ENCODE results near the gene NME8.
"Not testable (repeated sequence)": the region's sequence is repeated elsewhere in the genome, so short reads cannot be mapped to it uniquely, and the experiment has no call there.

The NME8 gene, protein sequence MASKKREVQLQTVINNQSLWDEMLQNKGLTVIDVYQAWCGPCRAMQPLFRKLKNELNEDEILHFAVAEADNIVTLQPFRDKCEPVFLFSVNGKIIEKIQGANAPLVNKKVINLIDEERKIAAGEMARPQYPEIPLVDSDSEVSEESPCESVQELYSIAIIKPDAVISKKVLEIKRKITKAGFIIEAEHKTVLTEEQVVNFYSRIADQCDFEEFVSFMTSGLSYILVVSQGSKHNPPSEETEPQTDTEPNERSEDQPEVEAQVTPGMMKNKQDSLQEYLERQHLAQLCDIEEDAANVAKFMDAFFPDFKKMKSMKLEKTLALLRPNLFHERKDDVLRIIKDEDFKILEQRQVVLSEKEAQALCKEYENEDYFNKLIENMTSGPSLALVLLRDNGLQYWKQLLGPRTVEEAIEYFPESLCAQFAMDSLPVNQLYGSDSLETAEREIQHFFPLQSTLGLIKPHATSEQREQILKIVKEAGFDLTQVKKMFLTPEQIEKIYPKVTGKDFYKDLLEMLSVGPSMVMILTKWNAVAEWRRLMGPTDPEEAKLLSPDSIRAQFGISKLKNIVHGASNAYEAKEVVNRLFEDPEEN
- 0 to 2.7 (median 0.13) reads per million in 9 experiments for total RNA-seq

DNA sequence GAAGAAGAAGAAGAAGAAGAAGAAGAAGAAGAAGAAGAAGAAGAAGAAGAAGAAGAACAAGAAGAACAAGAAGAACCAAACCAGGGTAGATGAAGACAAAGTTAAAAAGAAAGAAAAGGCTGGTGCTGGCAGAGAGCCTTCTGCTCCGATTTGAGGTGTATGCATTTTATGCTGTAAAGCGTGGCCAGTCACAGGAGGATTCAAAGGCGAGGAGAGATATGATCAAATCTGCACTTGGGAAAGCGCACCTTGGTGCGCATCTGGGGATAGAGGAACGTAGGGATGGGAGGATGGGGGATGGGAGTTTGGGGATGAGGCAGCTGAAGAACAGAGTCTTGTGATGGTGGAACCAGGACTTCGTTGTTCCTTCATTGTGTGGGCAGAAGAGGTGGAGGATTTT is at the start of gene NME8:
TSS of gene NME8 (plus strand) at position 301 of the 400 bp plus-strand sequence. CDS start 1,670 bp downstream, outside the sequence.
- Mint-ChIP-seq H3K27me3 (no peaks in the 10 kb centered on the region), H3K9me3 (peaks cover 0 to 12% of the 10 kb centered on the region in 2 donors), H3K27ac (no peak within 1 kb of the TSS), H3K36me3 (ENCODE audit: insufficient read depth) (no peaks in the 10 kb centered on the region), H3K4me1 (ENCODE audit: low read depth in 2 of 2) (no peaks in the 10 kb centered on the region), H3K4me3 (no peak within 1 kb of the TSS)
- no peak for DNase-seq
- no peak for ATAC-seq (replicated peaks)

DNA sequence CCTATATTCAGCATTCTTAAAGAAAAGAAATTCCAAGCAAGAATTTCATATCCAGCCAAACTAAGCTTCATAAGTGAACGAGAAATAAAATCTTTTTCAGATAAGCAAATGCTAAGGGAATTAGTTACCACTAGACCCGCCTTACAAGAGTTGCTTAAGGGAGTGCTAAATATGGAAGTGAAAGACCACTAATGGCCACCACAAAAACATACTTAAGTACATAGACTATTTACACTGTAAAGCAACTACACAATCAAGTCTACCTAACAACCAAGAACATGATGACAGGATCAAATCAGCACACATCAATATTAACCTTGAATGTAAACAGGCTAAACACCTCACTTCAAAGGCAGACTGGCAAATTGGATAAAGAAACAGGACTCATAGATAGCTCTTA is 42.2 kb upstream of the NME8 start:
- Mint-ChIP-seq H3K9me3 (peaks cover 0 to 3% of the 10 kb centered on the region in 2 donors), H3K4me1 (ENCODE audit: low read depth in 2 of 2) (no peaks in the 10 kb centered on the region), H3K36me3 (ENCODE audit: insufficient read depth) (no peaks in the 10 kb centered on the region), H3K4me3 (no peak overlapping the region), H3K27me3 (peaks cover 0 to 21% of the 10 kb centered on the region in 2 donors), H3K27ac (no peak overlapping the region)
- ATAC-seq (replicated peaks) (no peak), DNase-seq (no peak)

DNA sequence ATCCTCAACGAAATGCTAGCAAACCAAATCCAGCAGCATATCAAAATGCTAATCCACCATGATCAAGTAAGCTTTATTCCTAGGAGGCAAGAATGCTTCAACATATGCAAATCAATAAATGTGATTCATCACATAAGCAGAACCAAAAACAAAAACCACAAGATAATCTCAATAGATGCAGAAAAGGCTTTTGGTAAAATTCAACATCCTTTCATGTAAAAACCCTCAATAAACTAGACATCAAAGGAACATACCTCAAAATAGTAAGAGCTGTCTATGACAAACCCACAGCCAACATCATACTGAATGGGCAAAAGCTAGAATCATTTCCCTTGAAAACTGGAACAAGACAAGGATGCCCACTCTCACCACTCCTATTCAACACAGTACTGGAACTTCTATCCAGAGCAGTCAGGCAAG is 36.2 kb upstream of the NME8 start:
- DNase-seq; H3K4me1 Mint-ChIP-seq (ENCODE audit: low read depth in 2 of 2); H3K4me3 Mint-ChIP-seq; H3K36me3 Mint-ChIP-seq (ENCODE audit: insufficient read depth); ATAC-seq (replicated peaks); H3K9me3 Mint-ChIP-seq; H3K27ac Mint-ChIP-seq; H3K27me3 Mint-ChIP-seq: not testable (repeated sequence)

DNA sequence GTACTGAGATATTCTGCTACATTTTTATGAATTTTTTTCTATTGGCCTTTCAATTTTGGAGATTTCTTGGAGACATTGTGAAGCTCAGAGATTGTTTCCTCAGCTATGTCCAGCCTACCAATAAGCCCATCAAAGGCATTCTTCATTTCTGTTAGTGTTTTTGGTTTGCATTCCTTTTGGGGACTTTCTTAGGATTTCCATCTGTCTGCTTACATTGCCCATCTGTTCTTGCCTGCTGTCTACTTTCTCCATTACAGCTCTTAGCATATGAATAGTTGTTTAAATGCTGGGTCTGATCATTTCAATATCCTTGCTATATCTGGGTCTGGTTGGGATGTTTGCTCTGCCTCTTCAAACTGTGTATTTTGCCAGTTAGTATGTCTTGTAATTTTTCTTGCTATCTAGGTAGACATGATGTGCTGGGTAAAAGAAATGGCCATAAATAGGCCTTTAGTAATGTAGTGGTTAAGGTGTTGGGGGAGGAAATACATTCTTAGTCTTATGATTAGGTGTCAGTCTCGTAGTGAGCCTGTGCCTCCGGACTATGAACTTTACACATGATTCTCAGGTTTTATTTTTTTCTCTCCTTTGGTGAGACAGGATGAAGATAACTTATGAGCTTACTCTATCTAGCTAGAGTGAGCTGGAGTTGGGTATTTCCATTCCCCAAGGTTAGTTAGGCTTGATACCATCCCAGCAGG is 32.6 kb upstream of the NME8 start:
- DNase-seq (no peak), ATAC-seq (replicated peaks) (peak; percentile 89)
- Mint-ChIP-seq H3K36me3 (ENCODE audit: insufficient read depth) (peaks cover 3% of the 10 kb centered on the region), H3K4me3 (no peak overlapping the region), H3K9me3 (no peaks in the 10 kb centered on the region), H3K4me1 (ENCODE audit: low read depth in 2 of 2) (peaks cover 0 to 8% of the 10 kb centered on the region in 2 donors), H3K27me3 (no peaks in the 10 kb centered on the region), H3K27ac (peak overlapping the region; percentile 1 to 2)

DNA sequence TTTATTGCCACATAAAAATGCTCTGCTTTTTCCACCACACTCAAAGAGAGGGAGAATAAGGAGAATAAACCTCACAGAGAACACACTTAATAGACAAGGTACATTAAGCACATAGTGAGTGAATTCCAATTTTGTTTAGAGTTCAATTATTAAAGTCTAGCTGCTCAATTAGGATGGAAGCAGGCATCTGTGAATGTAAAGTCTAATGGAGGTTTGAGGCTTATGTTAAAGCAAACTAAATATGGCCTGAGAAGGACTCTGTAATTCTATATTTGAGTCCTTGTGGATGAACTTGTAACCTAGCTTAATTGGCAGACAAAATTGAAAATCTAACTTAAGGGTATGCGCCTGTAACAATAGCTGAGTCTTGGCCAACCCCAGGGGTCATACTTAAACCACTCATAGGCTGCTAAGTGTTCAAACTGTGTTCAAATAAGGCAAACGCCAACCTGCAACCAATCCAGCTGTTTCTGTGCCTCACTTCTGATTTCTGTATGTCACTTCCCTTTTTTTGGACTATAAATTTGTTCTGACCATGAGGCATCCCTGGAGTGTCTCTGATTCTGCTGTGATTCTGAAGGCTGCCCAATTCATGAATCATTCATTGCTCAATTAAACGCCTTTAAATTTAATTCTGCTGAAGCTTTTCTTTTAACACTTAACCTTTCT is 31.3 kb upstream of the NME8 start:
- peaks cover 0 to 8% of the 10 kb centered on the region in 2 donors for H3K4me1 Mint-ChIP-seq (ENCODE audit: low read depth in 2 of 2)
- H3K27ac Mint-ChIP-seq, result no peak overlapping the region
- peak overlapping the region in 1 of 2 donors; percentile 28 for H3K4me3 Mint-ChIP-seq
- ATAC-seq (replicated peaks) (no peak), DNase-seq (no peak)
- H3K36me3 Mint-ChIP-seq (ENCODE audit: insufficient read depth), result peaks cover 3% of the 10 kb centered on the region
- H3K27me3 Mint-ChIP-seq, result no peaks in the 10 kb centered on the region
- H3K9me3 Mint-ChIP-seq, result no peaks in the 10 kb centered on the region

DNA sequence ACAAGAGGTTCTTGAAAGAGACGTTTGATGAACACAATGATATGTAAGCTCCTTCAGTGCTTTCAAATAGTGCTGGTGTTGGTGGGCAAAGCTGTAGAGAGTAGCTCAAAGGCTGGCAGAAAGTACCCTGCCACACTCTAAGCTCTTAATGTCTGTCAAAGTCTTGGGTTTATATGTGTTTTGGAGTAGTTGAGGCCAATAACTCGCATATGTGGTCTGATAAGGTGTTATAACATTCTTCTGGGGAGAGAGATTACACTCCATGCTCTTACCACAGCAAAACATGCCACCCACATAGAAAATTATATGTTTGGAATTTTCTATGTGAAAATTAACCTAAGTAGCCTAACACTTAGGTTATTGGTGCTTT is 30.8 kb upstream of the NME8 start:
- Mint-ChIP-seq H3K9me3 (no peaks in the 10 kb centered on the region), H3K4me1 (ENCODE audit: low read depth in 2 of 2) (peaks cover 0 to 8% of the 10 kb centered on the region in 2 donors), H3K27ac (no peak overlapping the region), H3K4me3 (no peak overlapping the region), H3K36me3 (ENCODE audit: insufficient read depth) (peaks cover 3% of the 10 kb centered on the region), H3K27me3 (no peaks in the 10 kb centered on the region)
- ATAC-seq (replicated peaks), result no peak
- no peak for DNase-seq

DNA sequence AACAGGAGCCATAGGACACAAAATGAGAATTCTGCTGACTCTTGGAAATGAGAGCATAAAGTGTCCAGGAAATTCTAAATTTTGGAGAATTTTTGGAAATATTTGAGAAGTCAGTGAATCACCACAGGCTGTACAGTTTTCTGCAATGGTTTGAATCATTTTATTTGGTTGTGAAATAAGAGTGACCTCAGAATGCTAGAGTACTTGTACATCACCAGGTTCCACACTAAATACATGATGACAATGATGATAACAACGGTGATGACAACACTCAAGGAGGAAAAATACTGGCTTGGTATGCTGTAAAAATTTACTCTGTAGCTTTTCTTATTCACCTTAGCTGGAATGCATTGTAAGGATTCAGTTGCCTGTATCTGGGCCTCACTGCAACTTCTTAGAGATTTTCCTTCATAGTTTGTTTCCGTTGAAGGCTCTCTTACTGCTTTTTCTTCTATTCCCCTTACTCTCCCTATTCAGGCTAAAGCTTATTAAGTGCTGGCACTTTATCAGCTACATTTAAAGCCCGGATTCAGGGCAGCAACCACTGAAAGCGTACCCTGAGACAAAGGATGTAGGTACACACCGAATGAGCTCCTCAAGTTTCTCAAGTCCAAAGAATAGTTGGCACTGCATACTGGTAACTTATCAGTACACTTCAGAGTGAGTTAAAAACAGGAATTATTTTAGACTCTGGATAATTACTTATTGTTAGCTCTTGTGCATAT is 30.2 kb upstream of the NME8 start:
- H3K9me3 Mint-ChIP-seq, result no peaks in the 10 kb centered on the region
- no peak for ATAC-seq (replicated peaks)
- H3K4me1 Mint-ChIP-seq (ENCODE audit: low read depth in 2 of 2), result peaks cover 0 to 8% of the 10 kb centered on the region in 2 donors
- no peak for DNase-seq
- peaks cover 3% of the 10 kb centered on the region for H3K36me3 Mint-ChIP-seq (ENCODE audit: insufficient read depth)
- H3K27ac Mint-ChIP-seq, result no peak overlapping the region
- no peaks in the 10 kb centered on the region for H3K27me3 Mint-ChIP-seq
- H3K4me3 Mint-ChIP-seq, result no peak overlapping the region

DNA sequence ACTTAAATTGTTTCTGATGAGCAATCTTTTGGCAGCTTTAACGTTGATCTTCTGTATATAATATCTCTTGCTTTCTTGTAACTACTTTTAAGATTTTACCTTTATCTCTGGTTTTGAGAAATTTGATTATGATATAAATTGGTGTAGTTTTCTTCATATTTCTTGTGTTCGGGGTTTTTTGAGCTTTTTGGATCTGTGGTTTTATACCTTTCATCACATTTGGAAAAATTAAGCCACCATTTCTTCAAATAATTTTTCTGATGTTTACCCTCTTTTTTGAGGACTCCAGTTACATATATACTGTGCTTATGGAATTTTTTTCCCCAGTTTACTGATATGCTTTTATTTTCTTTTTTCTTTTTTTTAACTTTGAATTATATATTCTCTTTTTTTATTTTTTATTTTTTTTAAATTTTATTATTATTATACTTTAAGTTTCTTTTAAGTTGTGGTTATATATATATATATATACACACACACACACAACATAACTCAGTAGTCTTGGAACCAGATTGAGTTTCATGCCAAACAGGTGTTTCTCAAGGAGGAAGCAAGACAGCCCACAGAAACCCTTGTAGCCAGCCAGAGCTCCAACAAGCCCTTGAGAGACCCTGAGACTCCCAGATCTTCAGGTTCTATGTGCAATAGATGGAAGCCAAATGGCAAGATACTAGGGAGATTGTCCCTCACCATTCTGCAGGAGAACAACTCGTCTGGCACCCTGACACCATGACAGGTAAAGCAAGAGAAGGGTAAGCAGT is 27.5 kb upstream of the NME8 start:
- H3K27ac Mint-ChIP-seq, result no peak overlapping the region
- peaks cover 6 to 14% of the 10 kb centered on the region in 2 donors for H3K4me1 Mint-ChIP-seq (ENCODE audit: low read depth in 2 of 2)
- H3K9me3 Mint-ChIP-seq, result no peaks in the 10 kb centered on the region
- no peaks in the 10 kb centered on the region for H3K27me3 Mint-ChIP-seq
- DNase-seq (no peak), ATAC-seq (replicated peaks) (no peak)
- H3K4me3 Mint-ChIP-seq, result no peak overlapping the region
- H3K36me3 Mint-ChIP-seq (ENCODE audit: insufficient read depth), result no peaks in the 10 kb centered on the region

DNA sequence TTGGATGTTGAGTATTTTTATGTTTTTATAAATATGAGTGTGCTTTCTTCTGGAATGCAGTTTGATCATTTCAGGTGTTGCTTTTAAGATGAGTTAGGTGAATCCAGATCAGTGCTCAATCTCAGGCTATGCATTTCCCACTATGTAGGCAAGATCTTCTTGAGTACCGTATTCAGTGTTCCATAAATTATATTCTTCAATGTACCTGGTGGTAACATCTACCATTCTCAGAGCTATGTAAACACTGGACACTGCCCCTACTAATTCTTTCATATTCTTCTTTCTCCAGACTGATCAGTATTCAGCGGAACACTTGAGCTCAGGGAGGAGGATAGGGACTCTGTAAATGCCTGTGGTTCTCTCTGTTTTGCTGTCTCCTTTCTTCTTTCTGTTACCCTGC is 25.5 kb upstream of the NME8 start:
- no peak for DNase-seq
- no peak for ATAC-seq (replicated peaks)
- H3K27ac Mint-ChIP-seq, result no peak overlapping the region
- H3K27me3 Mint-ChIP-seq, result peaks cover 6 to 11% of the 10 kb centered on the region in 2 donors
- peaks cover 6 to 7% of the 10 kb centered on the region in 2 donors for H3K4me1 Mint-ChIP-seq (ENCODE audit: low read depth in 2 of 2)
- no peaks in the 10 kb centered on the region for H3K9me3 Mint-ChIP-seq
- no peak overlapping the region for H3K4me3 Mint-ChIP-seq
- no peaks in the 10 kb centered on the region for H3K36me3 Mint-ChIP-seq (ENCODE audit: insufficient read depth)

DNA sequence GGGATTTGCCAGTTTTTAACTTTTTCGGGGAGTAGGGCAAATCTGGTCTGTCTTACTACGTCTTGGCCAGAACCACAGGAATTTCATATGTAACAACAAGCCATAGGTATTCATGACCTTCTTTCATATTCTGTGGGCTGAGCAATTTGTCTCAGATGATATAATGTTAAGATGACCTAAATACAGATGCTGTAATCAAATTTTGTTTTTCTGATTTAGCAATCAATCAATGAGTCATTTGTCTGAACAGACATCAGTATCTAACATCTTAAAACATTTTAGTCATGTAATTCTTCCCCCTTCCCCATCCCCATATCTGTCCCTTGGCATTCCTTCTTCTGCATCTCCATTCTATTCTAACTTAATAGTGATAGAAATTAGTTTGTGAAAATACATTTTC is 24.8 kb upstream of the NME8 start:
- DNase-seq (no peak), ATAC-seq (replicated peaks) (no peak)
- no peaks in the 10 kb centered on the region for H3K36me3 Mint-ChIP-seq (ENCODE audit: insufficient read depth)
- H3K27me3 Mint-ChIP-seq, result peaks cover 6 to 11% of the 10 kb centered on the region in 2 donors
- peaks cover 6 to 7% of the 10 kb centered on the region in 2 donors for H3K4me1 Mint-ChIP-seq (ENCODE audit: low read depth in 2 of 2)
- H3K27ac Mint-ChIP-seq, result no peak overlapping the region
- H3K9me3 Mint-ChIP-seq, result no peaks in the 10 kb centered on the region
- no peak overlapping the region for H3K4me3 Mint-ChIP-seq

DNA sequence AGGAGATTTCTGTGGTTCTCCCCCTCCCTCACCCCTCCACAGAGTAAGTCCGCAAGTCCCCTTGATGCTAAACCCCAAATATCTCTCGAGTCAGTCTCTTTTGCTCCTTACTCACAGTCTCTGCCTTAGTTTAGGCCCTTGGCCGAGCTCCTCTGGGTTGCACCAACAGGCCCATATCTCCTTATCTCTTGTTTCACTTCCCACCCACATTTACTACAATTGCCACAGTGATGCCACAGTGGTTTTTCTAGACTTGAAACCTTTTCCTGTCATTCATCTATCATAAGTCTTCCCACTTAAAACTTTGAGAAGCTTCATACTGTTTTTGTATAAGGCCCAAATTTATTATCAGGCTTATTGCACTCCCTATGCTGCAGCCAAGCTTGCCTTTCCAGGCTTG is 23.4 kb upstream of the NME8 start:
- DNase-seq, result no peak
- H3K4me1 Mint-ChIP-seq (ENCODE audit: low read depth in 2 of 2), result peaks cover 6 to 7% of the 10 kb centered on the region in 2 donors
- peaks cover 6 to 11% of the 10 kb centered on the region in 2 donors for H3K27me3 Mint-ChIP-seq
- no peaks in the 10 kb centered on the region for H3K36me3 Mint-ChIP-seq (ENCODE audit: insufficient read depth)
- no peaks in the 10 kb centered on the region for H3K9me3 Mint-ChIP-seq
- H3K27ac Mint-ChIP-seq, result no peak overlapping the region
- no peak for ATAC-seq (replicated peaks)
- no peak overlapping the region for H3K4me3 Mint-ChIP-seq

DNA sequence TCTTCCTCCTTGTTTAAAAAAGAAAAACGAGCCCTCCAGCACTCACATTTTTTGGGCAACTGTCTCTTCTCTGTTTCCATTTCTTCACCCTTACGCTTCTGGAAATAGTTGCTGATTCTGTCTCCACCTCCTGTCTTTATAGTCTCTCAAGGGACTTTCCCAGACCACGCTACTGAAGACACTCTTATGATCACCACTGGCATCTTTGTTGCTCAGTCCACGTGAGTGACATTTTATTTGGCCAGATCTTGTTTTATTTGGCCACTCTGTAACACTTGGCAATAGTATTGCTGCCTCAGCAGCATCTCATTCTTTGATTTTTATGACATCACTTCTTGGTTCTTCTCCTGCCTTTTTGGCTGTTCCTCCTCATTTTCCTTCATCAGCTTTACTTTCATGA is 21.6 kb upstream of the NME8 start:
- no peak overlapping the region for H3K27ac Mint-ChIP-seq

More for the DNA sequence above, 21.6 kb upstream of the NME8 start:
- H3K4me1 Mint-ChIP-seq (ENCODE audit: low read depth in 2 of 2), result peaks cover 6 to 7% of the 10 kb centered on the region in 2 donors
- H3K4me3 Mint-ChIP-seq, result no peak overlapping the region
- no peak for ATAC-seq (replicated peaks)
- no peaks in the 10 kb centered on the region for H3K9me3 Mint-ChIP-seq
- DNase-seq, result no peak
- no peaks in the 10 kb centered on the region for H3K36me3 Mint-ChIP-seq (ENCODE audit: insufficient read depth)
- H3K27me3 Mint-ChIP-seq, result peaks cover 6 to 11% of the 10 kb centered on the region in 2 donors
